Lung microvascular endothelial cell (primary cell): Measurements from ENCODE around the gene PSMD3. TPM values are rescaled to one million over a fixed set of nuclear protein-coding genes. Genes with fewer than 3 reads are reported as not detected.
A peak's percentile ranks its signal among the peaks of the same experiment; 100 is the strongest.

Source experiments
- DNase-seq, 2 donors: peaks; one replicate each; pipeline versions ENCODE4 v3.0.0 to v3.0.0-alpha.2; 2010; ENCODE audit warnings: low read depth in 2 of 2
- total RNA-seq: library from RNA; depleted of rRNA; stranded (reverse); fragments of >200 nt; gene quantifications from 2 replicates; pipeline ENCODE4 v1.2.1, GENCODE V29; 2014

Gene PSMD3
- total RNA-seq, 1 donor from 2014 or later: 66.5 TPM

DNA sequence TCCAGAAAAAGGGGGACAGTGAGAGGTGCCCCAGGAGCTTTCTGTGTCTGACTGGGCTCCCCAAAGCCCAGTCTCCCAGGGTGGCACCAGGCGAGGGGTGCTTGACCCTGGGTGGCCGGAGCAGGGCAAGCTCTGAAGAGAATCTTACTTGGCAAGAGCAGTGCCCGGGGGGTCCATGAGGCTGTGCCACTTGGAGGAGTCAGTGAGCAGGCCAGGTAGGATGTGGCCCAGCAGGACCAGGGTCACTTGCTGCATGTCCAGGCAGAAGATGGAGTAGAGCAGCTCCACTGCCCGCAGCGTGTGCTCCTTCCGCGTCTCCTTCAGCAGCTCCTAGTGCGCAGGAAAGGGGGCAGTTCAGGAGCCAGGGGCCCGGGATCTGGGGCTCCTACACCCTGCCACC is 41.9 kb downstream of the PSMD3 start:
- no peak for DNase-seq

DNA sequence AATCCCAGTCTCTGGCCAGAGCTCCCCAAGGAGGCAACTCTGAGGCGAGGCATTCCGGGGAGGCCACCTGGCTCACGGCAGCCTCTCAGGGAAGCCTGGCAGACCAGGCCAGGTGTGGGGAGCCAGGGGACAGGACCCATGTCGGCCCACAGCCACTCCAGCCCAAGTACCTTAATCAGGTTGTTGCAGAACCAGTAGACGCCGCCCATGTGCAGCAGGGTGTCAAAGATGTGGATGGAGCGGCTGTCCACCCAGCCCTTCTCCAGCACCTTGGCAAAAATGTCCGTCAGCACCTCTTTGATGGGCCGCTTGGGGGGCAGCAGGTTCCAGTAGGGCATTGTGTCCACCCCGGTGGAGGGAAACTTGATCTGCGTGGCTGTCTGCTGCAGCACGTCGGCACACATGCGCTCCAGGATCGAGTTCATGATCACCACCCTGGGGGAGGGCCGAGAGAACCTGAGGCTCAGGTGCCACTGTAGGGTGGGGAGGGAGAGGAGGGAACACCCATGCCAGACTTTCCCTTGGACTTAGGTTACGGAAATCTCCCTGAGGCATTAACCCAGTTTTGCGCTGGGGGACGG is 42.4 kb downstream of the PSMD3 start:
- DNase-seq: peak in 1 of 2 donors; percentile 6

DNA sequence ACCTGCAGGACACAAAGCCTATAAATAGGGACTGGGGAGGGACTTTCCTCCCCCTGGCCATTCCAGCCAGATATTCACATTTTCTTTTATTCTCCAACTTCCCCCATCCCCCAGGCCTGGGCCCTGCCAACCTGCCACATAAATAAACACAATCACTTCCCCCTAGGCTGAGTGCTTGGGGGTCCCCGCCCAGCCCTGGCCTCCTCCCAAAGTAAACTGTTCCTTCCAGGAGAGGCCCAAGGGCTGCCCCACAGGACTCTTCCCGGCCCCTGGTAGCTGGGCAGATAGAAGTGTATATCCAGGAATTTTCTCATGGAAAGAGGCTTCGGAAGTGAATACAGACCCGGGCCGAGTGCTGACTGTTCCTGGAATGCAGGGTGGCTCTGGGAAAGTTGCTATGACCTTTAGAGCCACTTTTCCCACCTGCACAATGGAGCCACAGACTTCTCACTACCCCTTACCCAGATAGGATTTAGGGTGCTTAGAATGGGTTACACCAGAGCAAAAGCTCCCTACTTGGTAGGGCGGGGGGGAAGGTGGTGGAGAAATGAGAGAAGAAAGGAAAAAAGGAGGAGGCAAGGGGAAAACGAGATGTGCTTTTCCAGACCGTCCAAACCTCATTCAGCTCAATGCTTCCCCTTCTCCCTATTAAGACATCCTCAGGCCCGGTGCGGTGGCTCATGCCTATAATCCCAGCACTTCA is 43.1 kb downstream of the PSMD3 start:
- peak; percentile 75 to 87 for DNase-seq

DNA sequence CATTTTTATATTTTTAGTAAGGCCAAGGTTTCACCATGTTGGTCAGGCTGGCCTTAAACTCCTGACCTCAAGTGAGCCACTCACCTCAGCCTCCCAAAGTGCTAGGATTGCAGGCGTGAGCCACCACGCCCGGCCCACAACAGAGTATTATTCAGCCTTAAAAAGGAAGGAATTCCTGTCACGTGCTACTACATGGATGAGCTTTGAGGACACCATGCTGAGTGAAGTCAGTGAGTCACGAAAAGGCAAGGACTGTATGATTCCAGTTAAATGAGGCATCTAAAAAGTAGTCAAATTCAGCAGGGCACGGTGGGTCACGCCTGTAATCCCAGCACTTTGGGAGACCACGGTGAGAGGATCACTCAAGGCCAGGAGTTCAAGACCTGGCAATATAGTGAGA is 44.3 kb downstream of the PSMD3 start:
- peak; percentile 55 to 76 for DNase-seq

DNA sequence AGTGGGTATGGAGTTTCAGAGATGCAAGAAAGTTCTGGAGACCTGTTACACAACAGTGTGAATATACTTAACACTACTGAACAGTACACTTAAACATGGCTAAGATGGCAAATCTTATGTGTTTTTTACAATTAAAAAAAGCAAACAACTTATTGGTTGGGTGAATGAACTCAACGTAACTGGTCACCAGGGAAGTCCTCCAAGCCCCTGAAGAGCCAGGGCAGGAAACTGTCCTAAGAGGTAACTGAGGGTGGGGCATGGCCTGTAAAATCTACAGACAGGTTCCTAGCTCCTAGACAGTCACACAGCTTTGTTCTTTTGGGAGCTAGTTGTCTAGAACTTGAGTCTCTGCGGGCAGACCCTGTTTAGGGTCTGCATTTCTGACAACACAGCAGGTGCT is 45.0 kb downstream of the PSMD3 start:
- DNase-seq: no peak

DNA sequence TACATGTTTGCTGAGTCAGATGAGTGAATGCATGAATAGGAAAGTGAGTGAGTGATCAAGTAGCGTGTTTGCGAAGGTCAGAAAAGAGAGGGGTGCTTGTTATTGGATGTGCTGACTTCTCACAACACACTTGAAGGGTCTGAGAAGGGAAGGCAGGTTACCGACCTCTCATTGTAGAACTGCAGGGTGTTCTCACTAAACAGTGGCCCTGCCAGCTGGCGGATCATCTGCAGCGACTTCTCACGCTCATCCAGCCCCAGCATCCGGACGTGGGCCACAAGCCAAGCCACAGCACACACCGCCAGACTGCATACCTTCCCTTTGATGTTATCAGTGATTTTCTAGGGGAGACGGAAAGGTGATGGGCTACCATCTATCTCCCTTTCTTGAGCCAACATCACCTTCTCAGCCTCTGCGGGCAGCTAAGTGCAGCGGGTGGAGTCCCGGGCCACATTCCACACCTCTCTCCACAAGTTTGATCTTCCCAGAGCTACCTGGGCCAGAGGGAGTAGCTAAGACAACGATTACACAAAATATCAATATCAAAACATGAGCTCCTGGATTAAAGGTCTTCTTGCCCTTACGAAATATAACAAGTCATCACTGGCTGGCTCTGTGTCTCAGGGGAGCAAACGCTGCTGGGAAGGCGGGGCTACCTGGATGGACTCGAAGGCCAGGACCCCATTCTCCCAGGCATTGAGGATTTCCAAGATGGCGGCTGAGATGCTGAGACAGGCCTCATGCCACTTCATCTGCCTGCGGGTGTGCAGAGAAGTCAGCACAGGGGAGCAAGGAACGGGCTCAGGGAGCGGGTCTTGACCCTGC is 45.6 kb downstream of the PSMD3 start:
- peak; percentile 82 to 96 for DNase-seq

DNA sequence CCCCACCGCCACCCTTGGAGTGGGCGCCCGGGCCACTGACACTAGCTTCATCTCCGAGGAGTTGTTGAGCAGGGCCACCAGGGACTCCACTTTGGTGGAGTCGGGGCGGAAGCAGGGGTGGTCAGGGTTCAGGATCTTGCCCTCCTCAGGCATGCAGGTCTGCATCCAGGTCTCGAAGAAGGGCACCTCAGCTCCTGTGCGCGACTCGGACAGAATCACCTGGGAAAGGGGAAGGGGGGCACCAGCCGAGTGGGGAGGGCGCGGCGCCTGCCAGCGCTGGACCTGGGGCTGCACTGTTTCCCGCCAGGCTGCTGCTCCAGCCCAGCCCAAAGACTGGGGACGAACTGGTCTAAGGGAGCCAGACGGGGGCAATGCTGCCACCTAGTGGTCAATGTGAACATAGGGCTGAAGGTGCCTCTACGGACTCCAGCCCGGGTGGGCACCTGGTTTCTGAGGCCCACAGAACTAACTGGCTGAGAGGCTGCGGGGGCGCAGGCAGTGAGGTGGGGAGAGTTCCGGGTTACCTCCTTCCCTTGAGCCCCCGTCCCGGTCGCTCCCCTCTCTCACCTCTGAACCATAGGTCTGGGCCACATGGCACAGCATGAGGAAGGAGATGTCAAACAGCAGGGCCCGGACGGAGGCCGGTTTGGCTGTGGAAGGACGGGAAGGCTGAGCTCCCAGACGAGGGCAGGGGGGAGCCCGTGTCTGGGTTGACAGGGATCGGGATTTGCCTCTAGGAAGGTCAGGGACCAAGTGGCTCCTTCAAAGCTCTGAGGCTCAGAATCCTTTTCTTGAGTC is 46.4 kb downstream of the PSMD3 start:
- DNase-seq: peak; percentile 89 to 93

DNA sequence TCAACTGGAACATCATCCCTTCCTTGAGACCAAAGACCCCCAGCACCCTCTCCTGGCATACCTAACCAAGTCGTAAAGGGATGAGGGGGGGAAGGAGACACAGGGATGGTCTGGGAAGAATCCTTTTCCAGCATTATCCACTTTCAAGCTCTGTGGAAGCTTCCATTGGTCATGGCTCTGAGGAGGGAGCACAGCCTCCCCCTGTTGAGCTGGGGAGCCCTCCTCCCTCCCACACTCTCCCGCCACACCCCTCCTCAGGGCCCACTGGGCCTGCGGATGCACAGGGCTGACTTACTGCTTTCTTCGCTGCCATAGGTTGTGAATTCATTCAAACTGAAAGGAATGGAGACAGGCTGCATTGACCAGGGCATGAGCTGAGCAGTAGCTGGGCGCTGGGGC is 47.0 kb downstream of the PSMD3 start:
- no peak for DNase-seq

DNA sequence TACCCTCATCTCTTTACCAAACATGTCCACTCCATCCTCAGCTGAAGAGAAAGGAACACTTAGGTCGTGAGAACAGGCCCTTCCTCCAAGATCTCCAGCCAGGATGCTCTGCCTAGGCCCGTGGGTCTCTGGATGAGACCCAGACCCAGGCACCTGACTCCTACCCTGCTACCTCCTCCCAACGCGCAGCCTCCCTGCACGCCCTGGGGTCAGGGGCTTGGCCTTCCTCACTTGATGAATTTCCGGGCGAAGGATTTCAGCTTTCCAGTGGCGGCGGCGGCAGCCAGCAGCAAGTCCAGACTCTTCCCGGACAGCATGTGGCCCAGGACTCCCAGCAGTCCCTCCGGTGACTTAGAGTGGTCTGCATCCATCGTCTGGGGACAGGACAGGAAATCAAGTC is 48.0 kb downstream of the PSMD3 start:
- no peak for DNase-seq

DNA sequence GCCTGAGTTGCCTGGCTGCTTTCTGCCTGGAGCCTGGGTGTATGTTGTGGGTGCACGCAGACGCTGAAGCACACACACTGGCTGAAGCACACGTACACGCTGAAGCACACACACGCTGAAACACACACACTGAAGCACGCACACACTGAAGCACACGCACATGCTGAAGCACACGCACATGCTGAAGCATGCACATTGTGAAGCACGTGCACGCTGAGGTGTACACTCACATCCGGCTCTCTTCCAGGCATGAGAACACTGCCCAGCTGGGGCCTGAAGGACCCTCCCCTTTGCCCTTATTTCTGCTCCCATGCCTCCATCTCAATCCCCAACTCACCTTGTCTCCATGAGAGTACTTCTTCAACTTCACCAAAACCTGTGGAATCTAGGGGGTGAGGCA is 51.1 kb downstream of the PSMD3 start:
- DNase-seq: no peak

DNA sequence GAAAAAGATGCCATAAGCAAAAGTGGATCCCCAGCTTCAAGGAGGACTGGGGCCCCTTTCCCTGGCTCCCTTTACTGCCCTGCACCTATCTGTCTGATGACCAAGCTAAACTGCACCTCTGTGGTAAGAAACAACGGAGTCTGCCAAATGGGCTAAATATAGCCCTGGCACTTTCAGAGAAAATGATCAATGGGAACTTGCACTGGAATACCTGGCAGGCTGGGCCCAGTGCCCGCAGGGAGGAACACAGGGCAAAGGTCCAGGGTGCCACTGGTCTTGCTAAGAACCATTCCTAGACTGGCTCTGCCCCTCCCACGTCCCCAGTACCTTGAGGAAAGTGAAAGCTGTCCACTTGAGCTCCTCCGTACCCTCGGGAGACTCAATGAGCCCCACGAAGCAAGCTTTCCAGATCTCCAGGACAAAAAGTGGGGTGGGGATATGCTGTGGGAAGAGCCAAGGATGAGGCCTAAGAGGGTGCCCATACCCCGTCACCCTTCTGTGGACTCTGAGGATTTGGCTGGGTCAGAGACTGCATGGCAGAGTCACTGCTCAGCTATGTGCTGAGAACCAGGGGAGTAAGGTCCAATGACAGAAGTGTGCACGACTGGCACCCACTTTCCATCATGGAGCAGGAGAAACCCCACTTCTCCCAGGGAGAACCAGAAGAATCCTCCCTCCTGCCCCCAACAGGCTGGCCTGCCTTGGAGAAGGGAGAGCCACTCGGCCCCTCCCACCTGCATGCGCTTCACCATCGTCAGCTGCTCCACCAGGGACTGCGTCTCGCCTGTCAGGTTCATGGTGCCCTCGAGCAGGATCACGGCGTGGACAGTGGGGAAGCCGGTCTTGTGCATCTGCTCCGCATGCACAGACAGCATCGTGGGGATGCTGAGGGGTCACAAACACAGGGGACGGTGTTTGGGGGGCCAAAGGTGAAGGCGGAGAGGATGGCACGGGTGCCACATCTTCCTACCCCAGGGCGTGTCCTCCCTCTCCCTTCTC is 52.0 kb downstream of the PSMD3 start:
- no peak for DNase-seq

DNA sequence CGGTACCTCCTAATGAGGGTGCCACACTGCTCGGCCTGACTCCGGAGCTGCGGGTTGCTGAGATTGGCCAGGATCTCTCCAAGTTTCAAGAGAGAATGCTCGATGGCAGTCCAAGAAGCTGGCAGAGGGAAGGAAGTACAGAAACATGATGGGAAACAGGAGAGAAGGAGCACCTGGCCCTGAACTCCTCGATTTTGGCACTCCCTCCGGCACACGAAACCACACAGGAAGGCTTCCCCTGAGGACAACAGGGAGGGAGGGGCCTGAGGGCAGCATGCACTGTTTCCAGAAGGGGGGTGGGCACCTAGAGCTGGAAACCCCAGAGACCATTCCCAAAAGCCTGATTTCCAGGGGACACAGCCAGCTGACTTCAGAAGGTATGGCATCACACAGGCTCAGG is 52.7 kb downstream of the PSMD3 start:
- DNase-seq: no peak

DNA sequence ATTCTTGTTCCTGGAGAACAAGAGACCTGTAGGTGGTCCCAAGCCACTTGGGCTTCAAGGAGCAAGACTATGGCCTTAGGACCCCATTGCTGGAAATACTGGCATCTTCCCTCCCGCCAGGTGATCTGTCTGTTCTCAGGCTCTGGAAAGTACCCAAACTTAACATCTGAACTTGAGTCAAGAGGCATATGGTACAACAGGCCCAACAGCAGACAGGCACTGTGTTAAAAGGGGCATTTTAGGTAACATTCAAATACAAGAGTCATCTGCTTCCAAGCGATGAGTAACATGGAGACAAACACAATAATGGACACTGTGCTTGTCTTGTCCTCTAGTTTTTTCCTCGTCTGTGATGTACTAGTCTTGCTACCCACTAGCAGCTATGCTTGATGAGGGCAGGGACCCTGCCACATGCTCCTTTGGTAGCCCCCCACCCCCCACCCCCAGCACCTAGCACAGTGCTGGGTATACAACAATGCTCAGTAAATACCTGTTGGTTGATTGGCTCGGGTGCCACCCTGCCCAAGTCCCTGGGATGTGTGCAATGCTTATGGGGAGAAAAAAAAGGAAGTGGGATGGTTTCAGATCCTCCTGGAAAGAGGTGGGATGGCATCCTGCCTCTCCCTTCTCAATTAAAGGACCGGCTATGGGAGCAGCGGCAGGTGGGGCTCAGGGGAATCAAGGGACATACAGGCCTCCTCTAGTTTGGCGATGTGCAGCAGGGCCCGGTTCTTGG is 54.0 kb downstream of the PSMD3 start:
- no peak for DNase-seq

DNA sequence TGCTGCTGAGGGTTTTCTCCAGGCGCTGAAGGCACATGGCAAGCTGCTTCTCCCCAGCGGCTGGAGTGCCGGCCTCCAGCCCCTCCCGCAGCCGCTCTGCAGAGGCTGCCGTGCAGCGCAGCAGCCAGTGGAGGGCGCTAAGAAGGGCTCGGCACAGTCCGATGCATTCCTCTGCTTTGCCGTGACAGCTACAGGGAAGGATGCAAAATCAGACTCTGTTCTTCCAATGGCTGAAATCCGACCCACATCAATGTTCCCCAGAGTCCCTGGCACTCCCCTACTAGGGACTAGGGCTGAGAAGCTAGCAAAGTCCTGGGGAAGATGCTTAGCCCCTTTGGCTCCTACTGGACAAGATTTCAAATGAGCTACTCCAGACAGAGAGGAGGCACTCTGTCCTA is 54.6 kb downstream of the PSMD3 start:
- peak; percentile 46 to 67 for DNase-seq

DNA sequence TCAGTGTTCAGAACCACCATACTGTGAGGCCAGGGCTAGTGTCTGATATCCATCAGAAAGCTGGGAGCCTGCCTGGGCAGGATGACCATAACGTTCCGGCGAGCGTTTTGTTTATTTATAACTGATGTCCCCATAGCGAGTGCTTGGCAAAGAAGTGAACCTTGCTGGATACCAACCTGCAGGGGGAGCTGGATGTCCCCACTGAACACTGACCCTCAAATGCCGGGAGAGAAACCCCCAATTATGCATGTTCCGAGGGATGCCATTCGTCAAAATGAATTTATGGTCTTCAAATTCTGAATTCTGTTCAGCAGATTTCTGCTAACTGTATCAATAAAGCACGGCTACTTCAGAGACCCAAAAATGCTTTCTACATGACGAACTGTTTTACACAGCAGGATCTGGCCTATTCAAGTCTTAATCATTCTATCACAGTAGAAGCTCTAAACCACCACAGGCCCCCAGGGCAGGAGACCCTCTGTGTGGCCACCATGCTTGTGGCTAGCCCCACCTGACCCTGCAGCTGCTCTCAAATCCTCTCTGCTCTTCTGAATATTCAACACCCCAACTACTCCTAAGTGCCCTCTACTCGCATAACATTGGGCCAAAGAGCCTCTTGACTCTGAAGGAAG is 58.4 kb downstream of the PSMD3 start:
- peak; percentile 90 to 96 for DNase-seq

DNA sequence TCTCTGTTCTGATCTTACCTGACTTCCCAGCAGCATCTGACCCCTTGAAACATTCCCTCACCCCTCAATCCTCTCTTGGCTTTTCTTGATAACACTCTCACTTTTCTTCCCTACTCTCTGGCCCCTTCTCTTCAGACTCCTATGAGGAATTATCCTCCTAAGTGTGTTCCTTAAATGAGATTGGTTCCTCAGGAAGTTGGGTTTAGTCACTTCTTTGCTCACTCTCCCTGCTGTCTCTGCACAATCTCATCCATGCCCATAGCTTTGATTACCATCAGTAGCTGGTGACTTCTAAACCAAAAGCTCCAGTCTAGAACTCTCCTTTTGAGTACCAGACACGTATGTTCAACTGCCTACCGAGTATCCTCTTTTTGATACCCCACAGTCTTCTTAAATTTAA is 60.6 kb downstream of the PSMD3 start:
- DNase-seq: no peak
